ENCODE data around the gene TMEM128.

DNA sequence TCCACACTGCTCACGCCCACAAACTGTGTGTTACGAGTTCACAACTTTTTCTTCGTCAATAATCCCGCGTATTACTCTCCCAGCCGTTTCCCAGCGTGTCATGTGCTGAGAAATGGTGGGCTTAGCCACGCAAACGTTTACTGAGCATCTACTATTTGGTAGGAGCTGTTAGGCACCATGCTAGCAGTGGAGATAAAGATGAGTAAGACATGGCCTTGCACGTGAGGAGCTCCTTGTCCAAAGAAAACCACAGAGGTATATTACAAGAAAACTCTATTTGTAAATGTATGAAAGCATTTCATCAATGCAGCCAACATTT is 821 bp upstream of the TMEM128 start:
- TF ChIP-seq, protein P1, sequence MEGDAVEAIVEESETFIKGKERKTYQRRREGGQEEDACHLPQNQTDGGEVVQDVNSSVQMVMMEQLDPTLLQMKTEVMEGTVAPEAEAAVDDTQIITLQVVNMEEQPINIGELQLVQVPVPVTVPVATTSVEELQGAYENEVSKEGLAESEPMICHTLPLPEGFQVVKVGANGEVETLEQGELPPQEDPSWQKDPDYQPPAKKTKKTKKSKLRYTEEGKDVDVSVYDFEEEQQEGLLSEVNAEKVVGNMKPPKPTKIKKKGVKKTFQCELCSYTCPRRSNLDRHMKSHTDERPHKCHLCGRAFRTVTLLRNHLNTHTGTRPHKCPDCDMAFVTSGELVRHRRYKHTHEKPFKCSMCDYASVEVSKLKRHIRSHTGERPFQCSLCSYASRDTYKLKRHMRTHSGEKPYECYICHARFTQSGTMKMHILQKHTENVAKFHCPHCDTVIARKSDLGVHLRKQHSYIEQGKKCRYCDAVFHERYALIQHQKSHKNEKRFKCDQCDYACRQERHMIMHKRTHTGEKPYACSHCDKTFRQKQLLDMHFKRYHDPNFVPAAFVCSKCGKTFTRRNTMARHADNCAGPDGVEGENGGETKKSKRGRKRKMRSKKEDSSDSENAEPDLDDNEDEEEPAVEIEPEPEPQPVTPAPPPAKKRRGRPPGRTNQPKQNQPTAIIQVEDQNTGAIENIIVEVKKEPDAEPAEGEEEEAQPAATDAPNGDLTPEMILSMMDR (conservative IDR thresholded peaks at IDR 0.05 in 1 of 2, IDR thresholded peaks at IDR 0.05 in 1 of 2; ENCODE audit: low read depth in 1 of 2, low read length in 2 of 2) = no peak
- no peak for TF ChIP-seq EZH2 (IDR thresholded peaks at IDR 0.05; ENCODE audit: low read length, missing control alignments)

Data from fibroblast of lung (primary cell).